Measurements from ENCODE around the gene RNF212. TPM values are rescaled to one million over a fixed set of nuclear protein-coding genes. Genes with fewer than 3 reads are reported as not detected.
"Not testable (repeated sequence)": the region's sequence is repeated elsewhere in the genome, so short reads cannot be mapped to it uniquely, and the experiment has no call there.

The RNF212 gene
- total RNA-seq, 1 donor from 2014 or later = 3.4 TPM

GRCh38 chr4:1065732-1066131 lies 47.6 kb downstream of the RNF212 start:
- no peak for DNase-seq

- no peak for DNase-seq
These were observed 50.9 kb downstream of the RNF212 start for GRCh38 chr4:1062419-1062818.

- DNase-seq = no peak
These were observed 51.6 kb downstream of the RNF212 start for GRCh38 chr4:1061760-1062159.

GRCh38 chr4:1061056-1061700 lies 52.2 kb downstream of the RNF212 start:
- DNase-seq = no peak

- no peak for DNase-seq
These were observed 52.7 kb downstream of the RNF212 start for GRCh38 chr4:1060621-1061020.

GRCh38 chr4:1060121-1060520 lies 53.2 kb downstream of the RNF212 start:
- DNase-seq = no peak

- DNase-seq = no peak
These were observed 54.2 kb downstream of the RNF212 start for GRCh38 chr4:1058997-1059665.

- no peak for DNase-seq
These were observed 55.0 kb downstream of the RNF212 start for GRCh38 chr4:1058198-1058996.

GRCh38 chr4:1057403-1057745 lies 56.0 kb downstream of the RNF212 start:
- DNase-seq = no peak

GRCh38 chr4:1056671-1057402 lies 56.5 kb downstream of the RNF212 start:
- no peak for DNase-seq

- no peak for DNase-seq
These were observed 57.4 kb downstream of the RNF212 start for GRCh38 chr4:1055721-1056590.

GRCh38 chr4:1055243-1055701 lies 58.1 kb downstream of the RNF212 start:
- not testable (repeated sequence) for DNase-seq

GRCh38 chr4:1054696-1055242 lies 58.6 kb downstream of the RNF212 start:
- DNase-seq = not testable (repeated sequence)

- DNase-seq = not testable (repeated sequence)
These were observed 59.5 kb downstream of the RNF212 start for GRCh38 chr4:1053891-1054290.

- peak; percentile 94 for DNase-seq
These were observed 60.2 kb downstream of the RNF212 start for GRCh38 chr4:1053080-1053661.

GRCh38 chr4:1052231-1052671 lies 61.1 kb downstream of the RNF212 start:
- DNase-seq = no peak

- no peak for DNase-seq
These were observed 61.9 kb downstream of the RNF212 start for GRCh38 chr4:1051472-1051871.

- DNase-seq = no peak
These were observed 62.7 kb downstream of the RNF212 start for GRCh38 chr4:1050486-1051213.

GRCh38 chr4:1049591-1049905 lies 63.8 kb downstream of the RNF212 start:
- no peak for DNase-seq
